Iris pigment epithelial cell (primary cell): ENCODE measurements around the gene TMEM203.

Experiments
- DNase-seq: peaks from one replicate; pipeline ENCODE4 v3.0.0-alpha.2; 2011; ENCODE audit warnings: low read depth

The TMEM203 gene

DNA sequence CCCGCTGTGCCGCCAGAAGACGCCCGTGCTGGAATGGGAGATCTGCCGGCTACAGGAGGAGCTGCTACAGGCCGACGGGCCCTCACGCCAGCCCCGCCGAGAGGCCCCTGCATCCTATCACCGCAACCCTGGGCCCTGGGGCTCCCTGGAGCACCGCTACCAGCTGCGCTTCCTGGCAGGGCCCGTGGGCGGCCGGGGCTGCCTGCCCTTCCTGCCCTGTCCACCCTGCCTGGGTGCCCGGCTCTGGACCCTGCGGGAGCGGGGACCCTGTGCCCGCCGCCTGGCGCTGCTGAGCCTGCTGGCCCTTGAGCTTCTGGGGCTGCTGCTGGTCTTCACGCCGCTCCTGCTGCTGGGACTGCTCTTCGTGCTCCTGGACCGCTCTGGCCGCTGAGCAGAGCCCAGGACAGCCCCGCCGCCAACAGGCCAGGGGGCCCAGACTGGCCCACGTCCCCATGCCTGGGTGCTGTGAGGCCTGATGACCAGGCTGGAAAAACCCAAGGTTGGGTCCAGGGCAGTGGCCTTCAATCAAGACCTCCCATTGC, 12.8 kb upstream of the TMEM203 start:
- no peak for DNase-seq

- no peak for DNase-seq
These were observed 12.1 kb upstream of the TMEM203 start for GRCh38 chr9:137217276-137218211.

DNA sequence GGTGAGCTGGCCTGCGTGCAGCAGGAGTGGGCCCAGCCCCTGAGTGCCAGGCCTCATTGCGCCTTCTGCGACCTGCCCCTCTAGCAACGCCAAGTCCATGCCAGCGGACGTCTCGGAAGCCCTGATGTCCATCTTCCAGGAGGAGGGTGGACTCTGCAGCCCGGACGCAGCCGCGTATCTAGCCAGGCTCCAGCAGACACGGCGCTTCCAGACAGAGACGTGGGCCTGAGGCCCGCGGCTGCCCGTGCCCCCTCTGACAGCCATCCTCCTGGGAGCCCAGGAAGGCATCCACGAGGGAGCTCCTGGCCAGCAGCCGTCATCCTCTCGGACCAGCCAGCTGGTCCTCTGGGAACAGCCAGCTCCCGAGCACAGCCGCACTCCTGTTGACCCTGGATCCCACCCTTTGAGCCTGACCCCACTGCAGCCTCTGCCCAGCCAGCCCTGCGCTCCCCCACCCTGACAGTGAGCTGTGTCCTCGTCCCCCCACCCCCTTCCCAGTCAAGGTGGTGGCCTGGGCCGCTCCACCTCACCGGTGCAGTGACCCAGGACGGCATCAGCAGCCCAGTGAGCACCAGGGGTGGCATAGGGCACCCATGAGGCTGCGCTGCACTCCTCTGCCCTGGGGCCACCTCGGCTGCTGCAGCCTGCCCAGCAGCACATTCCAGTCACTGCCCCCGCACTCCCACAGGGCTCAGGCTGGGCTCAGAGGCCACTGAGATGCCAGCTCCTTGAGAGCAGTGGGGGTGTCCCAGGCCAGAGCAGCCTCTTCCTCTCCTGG, 10.9 kb upstream of the TMEM203 start:
- no peak for DNase-seq

- no peak for DNase-seq
These were observed 9.9 kb upstream of the TMEM203 start for GRCh38 chr9:137215196-137215986.

DNA sequence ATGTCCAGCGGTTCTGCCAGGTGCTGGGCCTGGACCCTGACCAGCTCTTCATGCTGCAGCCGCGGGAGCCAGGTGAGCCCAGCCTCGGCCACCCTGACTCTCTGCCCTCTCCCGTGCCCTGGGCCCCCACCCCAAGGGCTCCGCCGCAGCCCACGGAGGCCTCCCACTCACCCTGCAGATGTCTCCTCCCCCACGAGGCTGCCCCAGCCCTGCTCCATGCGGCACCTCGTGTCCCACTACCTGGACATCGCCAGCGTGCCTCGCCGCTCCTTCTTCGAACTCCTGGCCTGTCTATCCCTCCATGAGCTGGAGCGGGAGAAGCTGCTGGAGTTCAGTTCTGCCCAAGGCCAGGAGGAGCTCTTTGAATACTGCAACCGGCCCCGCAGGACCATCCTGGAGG, 9.2 kb upstream of the TMEM203 start:
- no peak for DNase-seq

DNA sequence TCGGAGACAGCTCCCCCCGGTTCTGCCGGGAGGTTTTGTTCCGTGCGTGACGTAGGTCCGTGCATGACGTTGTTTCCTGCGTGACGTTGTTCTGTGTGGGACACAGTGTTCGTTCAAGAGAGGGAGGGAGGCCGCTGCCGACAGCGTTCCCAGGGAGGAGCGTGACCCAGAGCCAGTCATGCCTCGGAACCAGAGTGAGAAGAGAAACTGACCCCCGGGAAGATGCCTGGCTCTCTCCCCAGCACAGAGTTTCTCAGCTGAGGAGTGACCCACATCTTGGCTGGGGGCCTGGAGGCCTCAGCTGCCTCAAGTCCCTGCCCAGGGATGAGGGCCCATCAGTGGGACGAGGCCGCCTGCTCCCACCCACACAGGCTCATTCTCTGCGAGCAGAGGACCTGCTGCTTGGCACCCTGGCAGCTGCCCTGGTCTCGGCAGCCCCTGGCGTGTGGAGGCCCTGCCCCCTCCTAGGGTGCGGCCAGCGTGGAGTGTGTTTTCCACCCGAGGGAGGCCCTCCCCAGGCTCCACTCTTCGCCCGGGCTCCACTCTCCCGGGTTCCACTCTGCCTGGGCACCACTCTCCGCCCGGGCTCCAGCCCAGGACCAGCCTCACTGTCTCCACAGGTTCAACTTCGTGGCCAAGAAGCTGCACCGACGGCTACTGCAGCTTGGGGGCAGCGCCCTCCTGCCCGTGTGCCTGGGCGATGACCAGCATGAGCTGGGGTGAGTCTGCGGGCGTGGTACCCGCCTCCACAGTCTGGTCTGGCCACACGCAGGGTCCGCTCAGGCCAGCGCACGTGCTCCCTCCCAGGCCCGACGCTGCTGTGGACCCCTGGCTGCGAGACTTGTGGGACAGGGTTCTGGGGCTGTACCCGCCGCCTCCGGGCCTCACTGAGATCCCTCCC, 8.0 kb upstream of the TMEM203 start:
- no peak for DNase-seq

DNA sequence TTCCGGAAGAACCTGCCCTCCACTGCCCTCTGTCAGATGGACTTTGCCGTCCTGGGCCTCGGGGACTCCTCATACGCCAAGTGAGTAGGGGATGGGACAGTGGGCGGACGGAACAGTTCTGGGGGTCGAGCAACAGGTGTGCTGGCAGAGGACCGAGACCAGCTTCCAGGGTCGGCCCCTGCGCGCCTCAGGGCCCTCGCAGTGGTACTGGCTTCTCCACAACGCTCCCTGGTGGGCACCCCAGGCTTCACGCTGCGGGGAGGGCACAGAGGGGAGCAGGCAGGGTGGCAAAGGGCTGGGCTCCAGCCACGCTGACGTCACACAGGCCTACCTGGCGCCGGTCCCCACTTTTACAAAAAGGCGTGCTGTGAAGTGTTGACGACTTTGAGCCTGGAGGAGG, 7.1 kb upstream of the TMEM203 start:
- no peak for DNase-seq

DNA sequence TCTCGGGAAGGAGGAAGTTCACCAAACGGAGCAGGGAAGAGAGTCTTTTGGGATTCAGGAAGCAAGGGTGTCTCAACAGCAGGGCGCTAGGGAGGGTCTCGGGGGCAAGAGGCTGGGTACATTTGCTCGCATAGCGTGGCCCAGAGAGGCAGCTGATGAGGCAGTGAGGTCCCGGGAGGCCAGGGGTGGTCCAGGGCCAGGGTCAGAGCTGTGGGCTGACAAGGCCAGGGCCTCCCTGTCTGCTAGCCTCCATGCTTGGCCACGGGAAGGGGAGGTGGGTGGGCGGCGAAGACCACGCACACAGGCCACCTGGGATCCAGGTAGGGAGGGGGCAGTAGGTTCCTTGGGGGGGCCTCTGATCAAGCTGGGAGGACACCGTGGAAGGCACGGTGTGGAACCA, 6.1 kb upstream of the TMEM203 start:
- no peak for DNase-seq

GRCh38 chr9:137206602-137207001, 1.2 kb upstream of the TMEM203 start:
- no peak for DNase-seq

DNA sequence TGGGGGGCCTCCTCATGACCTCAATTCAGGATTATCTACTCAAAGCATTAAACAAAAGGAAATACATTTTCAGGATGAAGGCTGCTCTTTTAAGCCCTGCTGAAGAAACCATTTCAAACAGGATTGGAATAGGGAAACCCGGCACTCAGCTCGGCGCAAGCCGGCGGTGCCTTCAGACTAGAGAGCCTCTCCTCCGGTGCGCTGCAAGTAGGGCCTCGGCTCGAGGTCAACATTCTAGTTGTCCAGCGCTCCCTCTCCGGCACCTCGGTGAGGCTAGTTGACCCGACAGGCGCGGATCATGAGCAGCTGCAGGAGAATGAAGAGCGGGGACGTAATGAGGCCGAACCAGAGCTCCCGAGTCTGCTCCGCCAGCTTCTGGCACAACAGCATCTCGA, 720 bp downstream of the TMEM203 start:
- DNase-seq = no peak

GRCh38 chr9:137202966-137203365, 2.5 kb downstream of the TMEM203 start:
- no peak for DNase-seq

- no peak for DNase-seq
These were observed 4.1 kb downstream of the TMEM203 start for GRCh38 chr9:137201205-137201868.

GRCh38 chr9:137200311-137201204, 4.9 kb downstream of the TMEM203 start, which contains the start of gene TPRN:
Gene TPRN, minus strand, starts transcription at chr9:137200741. Its CDS starts 30 bp downstream, at chr9:137200711.
- peak; percentile 99 for DNase-seq

GRCh38 chr9:137199411-137200121, 5.9 kb downstream of the TMEM203 start:
- DNase-seq = peak; percentile 48

GRCh38 chr9:137198902-137199283, 6.6 kb downstream of the TMEM203 start:
- DNase-seq = no peak

DNA sequence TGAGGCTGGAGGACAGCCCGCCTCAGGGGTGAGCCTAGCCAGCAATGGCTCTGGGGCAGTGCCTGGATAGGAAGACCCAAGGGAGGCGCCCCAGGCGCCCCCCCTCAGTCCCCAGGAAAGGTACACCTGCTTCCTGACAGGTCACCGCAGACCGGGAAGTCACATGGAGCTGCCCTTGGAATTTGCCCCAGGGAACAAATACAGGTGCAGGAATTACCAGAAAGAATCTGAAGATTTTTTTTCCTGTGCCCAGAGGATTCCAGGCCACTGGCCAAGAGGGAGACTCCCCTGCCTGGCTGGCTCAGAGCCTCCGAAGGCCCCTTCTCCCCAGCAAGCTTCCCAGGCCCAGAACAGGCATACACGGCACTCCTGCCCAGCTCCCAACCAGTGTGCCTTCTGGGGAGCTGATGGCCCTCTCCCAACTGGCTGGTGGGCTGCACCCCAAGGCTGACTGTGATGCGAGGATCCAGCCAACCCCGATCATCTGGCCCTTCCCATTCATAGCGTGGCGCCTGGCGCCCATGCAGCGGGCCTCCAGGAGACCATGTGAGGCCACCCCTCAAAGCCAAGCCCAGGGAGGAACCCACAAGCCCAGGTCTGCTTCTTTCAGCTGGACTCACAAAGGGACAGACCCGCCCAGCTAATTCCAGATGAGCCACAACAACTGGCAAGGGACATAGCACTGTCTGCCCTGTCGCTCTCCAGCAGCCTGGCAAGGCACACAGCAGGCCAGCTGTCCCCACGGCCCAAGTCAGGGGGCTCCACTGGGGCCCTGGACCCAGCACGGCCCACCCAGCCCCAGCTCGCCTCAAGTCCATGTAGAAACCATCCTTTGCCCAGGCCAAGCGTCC, 7.2 kb downstream of the TMEM203 start:
- DNase-seq = no peak

- DNase-seq = no peak
These were observed 9.8 kb downstream of the TMEM203 start for GRCh38 chr9:137195525-137196220.
